PFSK-1 (cell line): ENCODE results near the gene CLCN6.

Experiments used
- FOXP2 ChIP-seq: optimal IDR thresholded peaks from 2 replicates; pipeline ENCODE3; 2011; ENCODE audit warnings: borderline replicate concordance, control low read depth, inconsistent platforms; ENCODE audit not compliant: insufficient read depth; ENCODE audit errors: extremely low read length, extremely low read depth
- POLR2AphosphoS5 ChIP-seq: IDR thresholded peaks from 2 replicates; pipeline ENCODE4 v1.6.1; 2012; ENCODE audit warnings: low read depth, mild to moderate bottlenecking, control low read depth, low read length, moderate library complexity
- REST ChIP-seq, 2 experiments: IDR thresholded peaks; 2 replicates each; pipeline versions ENCODE4 v1.6.1 to v1.8.0; 2011 to 2012; ENCODE audit warnings: low read depth in 2 of 2, low read length in 2 of 2, control low read depth in 1 of 2, inconsistent platforms in 1 of 2, mild to moderate bottlenecking in 1 of 2, moderate library complexity in 1 of 2; ENCODE audit not compliant: insufficient read depth in 1 of 2
- SIN3A ChIP-seq: IDR thresholded peaks from 2 replicates; pipeline ENCODE4 v1.6.1; 2012; ENCODE audit warnings: mild to moderate bottlenecking, low read length, moderate library complexity, borderline replicate concordance; ENCODE audit not compliant: insufficient read depth
- TAF1 ChIP-seq: IDR thresholded peaks from 2 replicates; pipeline ENCODE4 v1.6.1; 2012; ENCODE audit warnings: low read length, control low read depth, borderline replicate concordance; ENCODE audit not compliant: insufficient read depth

The CLCN6 gene

GRCh38 chr1:11828511-11828910 lies 22.5 kb downstream of the CLCN6 start:
- no peak for TF ChIP-seq SIN3A

- TF ChIP-seq FOXP2, result no peak
- TF ChIP-seq REST (IDR thresholded peaks at IDR 0.05; ENCODE audit: insufficient read depth in 1 of 2, low read depth in 2 of 2, low read length in 2 of 2), result no peak
- no peak for TF ChIP-seq POLR2AphosphoS5
- no peak for TF ChIP-seq TAF1
- no peak for TF ChIP-seq SIN3A
These were observed 26.1 kb downstream of the CLCN6 start for GRCh38 chr1:11831945-11832725.

- TF ChIP-seq SIN3A, result no peak
- TF ChIP-seq FOXP2, result no peak
- TF ChIP-seq TAF1, result no peak
- TF ChIP-seq REST (IDR thresholded peaks at IDR 0.05; ENCODE audit: insufficient read depth in 1 of 2, low read depth in 2 of 2, low read length in 2 of 2), result no peak
- TF ChIP-seq POLR2AphosphoS5, result no peak
These were observed 27.5 kb downstream of the CLCN6 start for GRCh38 chr1:11833497-11833896.

- TF ChIP-seq TAF1 (no peak), FOXP2 (no peak), SIN3A (no peak), REST (IDR thresholded peaks at IDR 0.05; ENCODE audit: insufficient read depth in 1 of 2, low read depth in 2 of 2, low read length in 2 of 2) (no peak), POLR2AphosphoS5 (no peak)
These were observed 27.9 kb downstream of the CLCN6 start for GRCh38 chr1:11833900-11834299.

- no peak for TF ChIP-seq TAF1
- TF ChIP-seq REST (IDR thresholded peaks at IDR 0.05; ENCODE audit: insufficient read depth in 1 of 2, low read depth in 2 of 2, low read length in 2 of 2), result no peak
- no peak for TF ChIP-seq POLR2AphosphoS5
- no peak for TF ChIP-seq FOXP2
These were observed 29.6 kb downstream of the CLCN6 start for GRCh38 chr1:11835441-11836225.
